K562 (cell line): ENCODE results near the gene GNAZ. TPM values are rescaled to one million over a fixed set of nuclear protein-coding genes. Genes with fewer than 3 reads are reported as not detected.

Experiments
- ATAC-seq: fragments of 200-7000 bp; cut with Tn5 transposase; 3 replicates; pipeline ENCODE4 v1.9.1; 2020; ENCODE audit warnings: moderate library complexity
- BruUV-seq: library from RNA; stranded (reverse); fragments of 400-500 nt; replicated peaks from 2 replicates; lab custom pipeline; 2021; lab: Mats Ljungman, UMichigan
- CTCF ChIA-PET: fragments of 300-600 bp; formaldehyde crosslinking; extraction: SDS; loops from one replicate; lab custom pipeline; 2021; ENCODE audit warnings: low intra/inter-chr PET ratio; lab: Yijun Ruan, JAX
- POLR2A ChIA-PET: fragments of 300-600, 350-650 bp; sonication (Branson Sonifier 250); formaldehyde crosslinking; extraction: SDS; loops from one replicate; lab custom pipeline; 2021; ENCODE audit warnings: antibody characterized with exemption, inconsistent platforms; lab: Yijun Ruan, JAX
- DNase-seq, 4 experiments: peaks; one replicate each; pipeline versions ENCODE4 v3.0.0 to v3.0.0-alpha.2; 2011 to 2018; ENCODE audit warnings: low spot score in 3 of 4, mixed read lengths in 3 of 4; ENCODE audit errors: extremely low read depth in 1 of 4
- FAIRE-seq: peaks from 2 replicates; lab custom pipeline; 2011; peaks lifted over from hg19 to GRCh38; lab: Jason Lieb, UNC
- H2AFZ ChIP-seq: 2 replicates; pipeline ENCODE4 v1.6.0; 2011; ENCODE audit warnings: low read depth, low read length, control low read depth, inconsistent platforms
- H3K27ac ChIP-seq: fragments of 200-600 bp; 3 replicates; pipeline ENCODE4 v1.8.0; 2011; ENCODE audit warnings: low read depth, mild to moderate bottlenecking, control low read depth, inconsistent platforms, low read length, moderate library complexity, mixed read lengths; ENCODE audit errors: extremely low read depth
- H3K27me3 ChIP-seq, 2 experiments: fragments of 300-600 bp in 1 of 2; 2 replicates in 1 of 2; 3 replicates in 1 of 2; pipeline versions ENCODE4 v1.6.0 to v1.8.0; 2011; ENCODE audit warnings: inconsistent platforms in 2 of 2, low read length in 2 of 2, mild to moderate bottlenecking in 1 of 2, mixed read lengths in 1 of 2, moderate library complexity in 1 of 2; ENCODE audit not compliant: control insufficient read depth in 2 of 2, insufficient read depth in 2 of 2
- H3K36me3 ChIP-seq: fragments of 300-600 bp; 3 replicates; pipeline ENCODE4 v1.8.0; 2011; ENCODE audit warnings: mild to moderate bottlenecking, low read length, inconsistent platforms; ENCODE audit not compliant: control insufficient read depth, insufficient read depth
- H3K4me1 ChIP-seq, 2 experiments: fragments of 200-600 bp in 1 of 2; replicated peaks in 1 of 2; 2 replicates in 1 of 2; 3 replicates in 1 of 2; pipeline versions ENCODE4 v1.5.1 to v1.8.0; 2011; ENCODE audit warnings: inconsistent platforms in 2 of 2, low read length in 2 of 2, mild to moderate bottlenecking in 1 of 2, mixed read lengths in 1 of 2, moderate library complexity in 1 of 2; ENCODE audit not compliant: control insufficient read depth in 2 of 2, insufficient read depth in 2 of 2
- H3K4me2 ChIP-seq: 2 replicates; pipeline ENCODE4 v1.6.1; 2011; ENCODE audit warnings: low read length, control low read depth, inconsistent platforms, mixed read lengths; ENCODE audit not compliant: insufficient read depth
- H3K4me3 ChIP-seq: fragments of 200-600 bp; sonication (generic), shearing (Covaris generic); 2 replicates; pipeline ENCODE4 v1.5.1; 2016; ENCODE audit warnings: control low read depth, inconsistent platforms
- H3K79me2 ChIP-seq: fragments of 200-600 bp; 3 replicates; pipeline ENCODE4 v1.8.0; 2011; ENCODE audit warnings: low read length, inconsistent platforms; ENCODE audit not compliant: control insufficient read depth, insufficient read depth
- H3K9ac ChIP-seq, 2 experiments: 2 replicates each; pipeline versions ENCODE4 v1.6.0 to v1.6.1; 2011; ENCODE audit warnings: low read depth in 2 of 2, low read length in 2 of 2, control low read depth in 1 of 2, inconsistent platforms in 1 of 2, mild to moderate bottlenecking in 1 of 2, mixed read lengths in 1 of 2; ENCODE audit not compliant: insufficient read depth in 1 of 2
- H3K9me1 ChIP-seq: one replicate; pipeline ENCODE4 v1.6.0; 2011; ENCODE audit warnings: inconsistent platforms, mild to moderate bottlenecking, low read length, moderate library complexity; ENCODE audit not compliant: control insufficient read depth, insufficient read depth
- H3K9me3 ChIP-seq: replicated peaks from 2 replicates; pipeline ENCODE4 v1.5.1; 2011; ENCODE audit warnings: low read depth, low read length, inconsistent platforms; ENCODE audit not compliant: control insufficient read depth, insufficient read depth
- H4K20me1 ChIP-seq: replicated peaks from 2 replicates; pipeline ENCODE4 v1.6.1; 2011; ENCODE audit warnings: low read length, inconsistent platforms, mixed read lengths; ENCODE audit not compliant: control insufficient read depth, insufficient read depth
- CGGBP1 ChIP-seq: fragments of 250-450 bp; sonication (Bioruptor Pico); IDR thresholded peaks from 2 replicates; pipeline ENCODE4 v1.9.0; 2021; ENCODE audit warnings: mild to moderate bottlenecking
- DEAF1 ChIP-seq: fragments of 450-650 bp; formaldehyde crosslinking; IDR thresholded peaks from 2 replicates; pipeline ENCODE4 v1.4.0; 2020; ENCODE audit warnings: mild to moderate bottlenecking, moderate library complexity
- MCM5 ChIP-seq: fragments of 450-650 bp; IDR thresholded peaks from 2 replicates; pipeline ENCODE4 v1.6.1; 2016; ENCODE audit warnings: low read depth
- NCOR1 ChIP-seq: fragments of 450-650 bp; IDR thresholded peaks from 2 replicates; pipeline ENCODE4 v1.6.1; 2016; ENCODE audit warnings: mild to moderate bottlenecking, moderate library complexity
- SIN3A ChIP-seq, 2 experiments: fragments of 150-350 bp in 1 of 2; IDR thresholded peaks; 2 replicates each; pipeline ENCODE4 v1.6.1; 2011 to 2016; ENCODE audit warnings: borderline replicate concordance in 2 of 2, low read depth in 2 of 2, low read length in 2 of 2, mild to moderate bottlenecking in 2 of 2, moderate library complexity in 2 of 2; ENCODE audit not compliant: control insufficient read depth in 1 of 2
- STAT6 ChIP-seq: sonication (generic); formaldehyde crosslinking; IDR thresholded peaks from 2 replicates; pipeline ENCODE4 v1.8.1; 2023; ENCODE audit warnings: mild to moderate bottlenecking, missing genetic modification reagents
- TAF7 ChIP-seq: fragments of 450-650 bp; IDR thresholded peaks from 2 replicates; pipeline ENCODE4 v1.6.1; 2016; ENCODE audit warnings: missing genetic modification characterization, missing compliant biosample characterization
- UBTF ChIP-seq, 2 experiments: IDR thresholded peaks; 2 replicates each; pipeline ENCODE4 v1.6.1; 2012; ENCODE audit warnings: improper control_type of control experiment in 2 of 2, low read depth in 2 of 2, low read length in 2 of 2, borderline replicate concordance in 1 of 2
- ZKSCAN3 ChIP-seq: fragments of 250-450 bp; sonication (Bioruptor Pico); IDR thresholded peaks from 2 replicates; pipeline ENCODE4 v1.4.0; 2020
- WGBS: fragments of 100-300 bp; shearing (Covaris generic); methylation state at CpG from one replicate; pipeline ENCODE4 v1.1.6; 2016; ENCODE audit warnings: low coverage, mixed read lengths; ENCODE audit not compliant: insufficient coverage; ENCODE audit errors: missing lambda C conversion rate; 5-methylcytosine and 5-hydroxymethylcytosine counted together
- in situ Hi-C: fragments of 300-500 bp; cut with MboI; formaldehyde crosslinking; loops from 4 replicates; pipeline ENCODE4 v1.15.0; 2018; ENCODE audit warnings: inconsistent platforms, mixed read lengths
- intact Hi-C: fragments of 100-400 bp; cut with micrococcal nuclease; formaldehyde crosslinking; loops from 2 replicates; pipeline ENCODE4 v1.14.2; 2022
- polyA plus RNA-seq, 8 experiments: library from polyadenylated mRNA; depleted of rRNA in 4 of 8; stranded (reverse) in 5 of 8; unstranded in 3 of 8; fragments of >200 nt; fragmentation: Nextera tagmentation in 2 of 8; fragmentation: Illumina TruSeq in 1 of 8; extraction: Ambion mirVana in 2 of 8; extraction: Trizol in 1 of 8; gene quantifications; 2 replicates each; pipeline versions ENCODE4 v1.2.1 to v1.2.3, GENCODE V29; 2011 to 2014; ENCODE audit warnings: inconsistent platforms in 1 of 8, missing spikeins in 1 of 8
- total RNA-seq, 7 experiments: library from RNA; depleted of rRNA in 6 of 7; stranded (reverse); fragments of >200 nt in 6 of 7; fragmentation: Illumina TruSeq in 2 of 7; extraction: Trizol in 2 of 7; gene quantifications; 2 replicates each; pipeline versions ENCODE4 v1.2.1 to v1.2.3, GENCODE V29; 2011 to 2021; ENCODE audit warnings: low replicate concordance in 1 of 7

Gene GNAZ
- total and polyA plus RNA-seq, 9 of the 15 experiments (the other 6 are each of a cell fraction or from before 2014, with no cell fraction given) = 0.04 to 0.22 (median 0.13) TPM; not detected in 3

- Histone ChIP-seq H2AFZ (no peak overlapping the region), H3K36me3 (no peaks in the 10 kb centered on the region), H3K4me2 (no peak overlapping the region)
- POLR2A ChIA-PET = interaction anchor here (19.9 kb wide), 1 partner anchor 23 kb away, joined by 414 read pairs; no protein-coding TSS in a partner anchor
- in situ Hi-C loops = no loop called here
- no TSS peak for BruUV-seq
- 0 out of 2 replicates have a peak, but pooled peaks have one; percentile 43 for TF ChIP-seq CGGBP1 (CRISPR knock-in tag)
- TF ChIP-seq STAT6 (CRISPR knock-in tag) = peak; percentile 32; the same call in 1 of the 2 replicates
- TF ChIP-seq UBTF (IDR thresholded peaks at IDR 0.05; ENCODE audit: borderline replicate concordance in 1 of 2, low read depth in 2 of 2, low read length in 2 of 2) = peak in 1 of 2 experiments; percentile 41; a peak in 1 of 4 replicates
- TF ChIP-seq ZKSCAN3 = no peak
- TF ChIP-seq TAF7 (tag) = 0 out of 2 replicates have a peak, but pooled peaks have one; percentile 28
- no peak for TF ChIP-seq DEAF1
- TF ChIP-seq MCM5 = 0 out of 2 replicates have a peak, but pooled peaks have one; percentile 41
- TF ChIP-seq NCOR1 = no peak
- 0 out of 4 replicates have a peak, but pooled peaks of 1 of the 2 experiments have one; percentile 17 for TF ChIP-seq SIN3A (IDR thresholded peaks at IDR 0.05; ENCODE audit: borderline replicate concordance in 2 of 2, control insufficient read depth in 1 of 2, low read depth in 2 of 2, low read length in 2 of 2)
- TF ChIP-seq, all 486 proteins: peak for 6
- Histone ChIP-seq H3K4me3 (no peak overlapping the region), H3K27ac (no peak overlapping the region), H3K27me3 (peaks cover 74 to 100% of the 10 kb centered on the region in 2 experiments), H4K20me1 (peaks cover 100% of the 10 kb centered on the region), H3K4me1 (peaks cover 2 to 31% of the 10 kb centered on the region in 2 experiments; a peak in 3 of 5 replicates), H3K9me1 (peaks cover 47% of the 10 kb centered on the region), H3K9ac (peak overlapping the region in 1 of 2 experiments; percentile 15; a peak in 1 of 4 replicates), H3K9me3 (no peaks in the 10 kb centered on the region; the same call in 1 of the 2 replicates), H3K79me2 (no peaks in the 10 kb centered on the region)
- no peak for FAIRE-seq
- CTCF ChIA-PET = no interaction called here
- DNase-seq = peak in 3 of 4 experiments; percentile 54 to 62 (median 57)
- ATAC-seq = no peak
- under 1% methylated on average over 14 of the region's 14 CpGs for WGBS
- intact Hi-C loops = no loop called here
These were observed 22.9 kb downstream of the GNAZ start for GRCh38 chr22:23093051-23093788.
